ENCODE data around the gene JMJD1C.
"Not testable (repeated sequence)": the region's sequence is repeated elsewhere in the genome, so short reads cannot be mapped to it uniquely, and the experiment has no call there.

JMJD1C gene

DNA sequence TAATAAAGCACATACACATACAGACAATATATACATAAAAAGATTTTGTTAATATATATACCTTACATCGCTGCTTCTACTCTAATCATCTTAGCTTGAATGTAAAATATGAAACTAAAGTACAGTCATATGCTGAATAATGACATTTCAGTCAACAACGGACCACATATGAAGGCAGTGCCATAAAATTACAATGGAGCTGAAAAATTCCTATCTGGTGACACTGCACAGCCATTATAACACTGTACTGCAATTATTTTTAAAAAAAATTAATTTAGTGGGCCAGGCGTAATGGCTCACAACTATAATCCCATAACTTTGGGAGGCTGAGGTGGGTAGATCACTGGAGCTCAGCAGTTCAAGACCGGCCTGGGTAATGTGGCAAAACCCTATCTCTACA, 122.3 kb downstream of the JMJD1C start:
- no peak overlapping the region for H3K4me3 ChIP-seq (ENCODE audit: low read depth, low read length)
- TF ChIP-seq, protein P1, sequence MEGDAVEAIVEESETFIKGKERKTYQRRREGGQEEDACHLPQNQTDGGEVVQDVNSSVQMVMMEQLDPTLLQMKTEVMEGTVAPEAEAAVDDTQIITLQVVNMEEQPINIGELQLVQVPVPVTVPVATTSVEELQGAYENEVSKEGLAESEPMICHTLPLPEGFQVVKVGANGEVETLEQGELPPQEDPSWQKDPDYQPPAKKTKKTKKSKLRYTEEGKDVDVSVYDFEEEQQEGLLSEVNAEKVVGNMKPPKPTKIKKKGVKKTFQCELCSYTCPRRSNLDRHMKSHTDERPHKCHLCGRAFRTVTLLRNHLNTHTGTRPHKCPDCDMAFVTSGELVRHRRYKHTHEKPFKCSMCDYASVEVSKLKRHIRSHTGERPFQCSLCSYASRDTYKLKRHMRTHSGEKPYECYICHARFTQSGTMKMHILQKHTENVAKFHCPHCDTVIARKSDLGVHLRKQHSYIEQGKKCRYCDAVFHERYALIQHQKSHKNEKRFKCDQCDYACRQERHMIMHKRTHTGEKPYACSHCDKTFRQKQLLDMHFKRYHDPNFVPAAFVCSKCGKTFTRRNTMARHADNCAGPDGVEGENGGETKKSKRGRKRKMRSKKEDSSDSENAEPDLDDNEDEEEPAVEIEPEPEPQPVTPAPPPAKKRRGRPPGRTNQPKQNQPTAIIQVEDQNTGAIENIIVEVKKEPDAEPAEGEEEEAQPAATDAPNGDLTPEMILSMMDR (IDR thresholded peaks at IDR 0.05; ENCODE audit: low read depth, low read length): no peak

GRCh38 chr10:63339640-63340039, 126.1 kb downstream of the JMJD1C start:
- not testable (repeated sequence) for H3K4me3 ChIP-seq (ENCODE audit: low read depth, low read length)

GRCh38 chr10:63337455-63338251, 128.1 kb downstream of the JMJD1C start:
- no peak overlapping the region for H3K4me3 ChIP-seq (ENCODE audit: low read depth, low read length)
- TF ChIP-seq, protein P1 (IDR thresholded peaks at IDR 0.05; ENCODE audit: low read depth, low read length): no peak

DNA sequence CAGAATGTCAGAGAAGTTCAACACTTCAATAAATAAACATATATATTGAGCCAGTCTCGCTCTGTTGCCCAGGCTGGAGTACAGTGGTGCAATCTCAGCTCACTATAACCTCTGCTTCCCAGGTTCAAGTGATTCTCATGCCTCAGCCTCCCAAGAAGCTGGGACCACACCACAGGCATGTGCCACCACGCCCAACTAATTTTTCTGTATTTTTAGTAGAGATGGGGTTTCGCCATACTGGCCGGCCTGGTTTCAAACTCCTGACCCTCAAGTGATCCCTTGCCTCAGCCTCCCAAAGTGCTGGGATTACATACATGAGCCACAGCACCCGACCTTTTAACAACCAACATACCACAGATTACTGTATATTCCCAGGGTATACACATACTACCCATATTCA, 134.2 kb downstream of the JMJD1C start:
- TF ChIP-seq, protein P1 (IDR thresholded peaks at IDR 0.05; ENCODE audit: low read depth, low read length): no peak
- H3K4me3 ChIP-seq (ENCODE audit: low read depth, low read length): no peak overlapping the region

- TF ChIP-seq, protein P1 (IDR thresholded peaks at IDR 0.05; ENCODE audit: low read depth, low read length): no peak
- no peak overlapping the region for H3K4me3 ChIP-seq (ENCODE audit: low read depth, low read length)
Measured at GRCh38 chr10:63324495-63324854, 141.3 kb downstream of the JMJD1C start.

DNA sequence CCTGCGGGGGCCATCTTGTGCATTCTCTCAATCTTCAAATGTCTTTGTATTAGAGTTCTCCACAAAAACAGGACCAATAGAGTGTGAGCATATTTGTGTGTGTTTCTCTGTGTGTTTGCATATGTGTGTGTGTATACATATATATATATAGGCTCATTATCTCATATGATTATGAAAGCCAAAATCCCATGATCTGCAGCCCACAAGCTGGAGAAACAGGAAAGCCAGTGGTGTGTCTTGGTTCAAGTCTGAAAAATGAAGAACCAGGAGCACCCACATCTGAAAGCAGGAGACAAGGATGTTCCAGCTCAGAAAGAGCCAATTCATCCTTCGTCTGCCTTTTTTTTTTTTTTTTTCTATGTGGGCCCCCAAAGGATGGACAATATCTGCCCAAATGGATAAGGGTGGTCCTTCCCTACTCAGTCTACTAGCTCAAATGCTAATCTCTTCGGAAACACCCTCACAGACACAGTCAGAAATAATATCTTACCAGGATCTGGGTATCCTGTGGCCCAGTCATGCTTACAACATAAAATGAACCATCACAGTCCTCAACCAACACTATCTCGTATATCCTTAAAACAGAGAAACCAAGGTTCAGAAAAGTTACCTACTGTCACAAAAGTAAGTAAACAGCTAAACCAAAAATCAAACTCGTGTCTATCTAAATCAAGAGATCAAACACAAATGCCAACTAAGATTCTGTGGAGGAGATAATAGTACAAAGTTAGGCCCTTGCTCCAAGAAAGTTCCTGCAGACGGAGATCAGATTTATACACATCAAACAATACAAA, 141.9 kb downstream of the JMJD1C start:
- TF ChIP-seq, protein P1 (IDR thresholded peaks at IDR 0.05; ENCODE audit: low read depth, low read length): no peak
- no peak overlapping the region for H3K4me3 ChIP-seq (ENCODE audit: low read depth, low read length)

DNA sequence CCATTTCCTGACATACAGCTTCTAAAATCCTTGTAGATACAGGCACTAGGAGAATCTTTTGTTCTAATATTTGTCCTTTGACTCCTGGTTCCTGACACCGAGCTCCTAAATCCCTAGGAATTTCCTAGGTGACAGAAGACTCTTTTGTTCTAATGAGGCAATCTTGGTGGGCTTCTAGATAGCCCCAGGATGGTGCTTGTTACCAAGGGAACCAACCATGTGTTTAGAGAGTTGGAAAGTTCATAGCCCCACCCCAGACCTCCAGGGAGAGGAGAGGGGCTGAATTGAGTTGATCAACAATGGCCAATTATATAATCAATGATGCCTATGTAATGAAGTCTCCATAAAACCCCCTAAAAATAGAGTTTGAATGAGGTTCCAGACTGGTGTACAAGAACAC, 145.1 kb downstream of the JMJD1C start:
- H3K4me3 ChIP-seq (ENCODE audit: low read depth, low read length): no peak overlapping the region
- TF ChIP-seq, protein P1 (IDR thresholded peaks at IDR 0.05; ENCODE audit: low read depth, low read length): no peak
